ENCODE measurements around the gene SDK2. TPM values are rescaled to one million over a fixed set of nuclear protein-coding genes. Genes with fewer than 3 reads are reported as not detected.
A peak's percentile ranks its signal among the peaks of the same experiment; 100 is the strongest.

Gene SDK2
- polyA plus RNA-seq, 2 of the 4 experiments (the other 2 are of a cell fraction), result 0.36 to 0.57 TPM

- WGBS (ENCODE audit: missing lambda C conversion rate), result 78% methylated on average over 14 of the region's 14 CpGs
- Histone ChIP-seq H3K9me3 (no peaks in the 10 kb centered on the region), H3K4me2 (no peak overlapping the region), H3K4me3 (no peak overlapping the region), H3K4me1 (0 out of 3 replicates have a peak, but pooled peaks cover 7% of the 10 kb centered on the region), H3K27ac (peak overlapping the region in 1 of 2 experiments; percentile 56; a peak in 3 of 6 replicates)
- POLR2A ChIA-PET, result no interaction called here
- no peak for TF ChIP-seq CBX2 (IDR thresholded peaks at IDR 0.05; ENCODE audit: borderline replicate concordance, low read depth)
- no peak for TF ChIP-seq CHD2 (IDR thresholded peaks at IDR 0.05; ENCODE audit: low read length, partially characterized antibody)
- CTCF ChIA-PET, result interaction anchor here (0.9 to 23.7 kb wide), 34 partner anchors 11 to 809 kb away, joined by 3 to 975 read pairs (median 10); partner anchors contain the start of genes CDC42EP4, COG1 and CPSF4L
- FAIRE-seq, result no peak
- ATAC-seq, result peak; percentile 14 to 22; a peak in 3 of 6 replicates
- no peak for DNase-seq (ENCODE audit: low read depth in 1 of 2, low spot score in 1 of 2)
Measured at GRCh38 chr17:73369111-73369521, 275.1 kb downstream of the SDK2 start.

DNA sequence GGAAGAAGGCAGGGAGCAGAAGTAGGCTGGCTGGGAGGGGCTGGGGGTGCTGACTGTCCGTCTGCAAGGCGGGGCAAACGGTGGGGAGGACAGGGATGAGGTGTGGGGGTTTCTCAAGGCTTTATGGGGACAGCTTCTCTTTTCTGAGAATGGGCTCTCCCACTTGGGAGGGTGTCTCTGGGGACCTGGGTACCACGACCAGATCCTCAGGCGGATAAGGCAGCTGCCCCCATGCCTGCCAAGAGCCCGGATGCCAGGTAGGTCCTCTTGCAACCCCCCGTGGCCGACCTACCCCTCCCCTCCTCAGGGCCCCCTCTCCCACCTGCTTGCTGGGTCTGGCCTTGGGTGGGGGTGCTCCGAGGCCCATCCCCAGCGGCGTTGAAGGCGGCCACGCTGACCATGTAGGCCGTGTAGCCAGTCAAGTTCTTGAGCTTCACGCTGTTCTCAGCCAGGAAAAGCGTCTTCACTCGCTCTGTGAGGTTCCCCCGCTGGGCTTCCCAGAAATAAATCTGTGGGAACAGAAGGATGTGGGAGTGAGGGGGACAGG, 276.1 kb downstream of the SDK2 start:
- CTCF ChIA-PET, result interaction anchor here (1.5 to 23.7 kb wide), 8 partner anchors 10 to 642 kb away, joined by 3 to 975 read pairs (median 73); partner anchors contain the start of genes CDC42EP4 and CPSF4L
- POLR2A ChIA-PET, result no interaction called here
- ATAC-seq, result no peak
- Histone ChIP-seq H3K4me2 (no peak overlapping the region), H3K9me3 (no peaks in the 10 kb centered on the region), H3K4me1 (0 out of 3 replicates have a peak, but pooled peaks cover 7% of the 10 kb centered on the region), H3K27ac (0 out of 6 replicates have a peak overlapping the region, but pooled peaks of 1 of the 2 experiments have one; percentile 4), H3K4me3 (no peak overlapping the region)
- FAIRE-seq, result no peak
- no peak for DNase-seq (ENCODE audit: low read depth in 1 of 2, low spot score in 1 of 2)
- 86% methylated on average over 17 of the region's 18 CpGs for WGBS (ENCODE audit: missing lambda C conversion rate)
- TF ChIP-seq POLR2AphosphoS2 (conservative IDR thresholded peaks at IDR 0.05; ENCODE audit: low read length), result no peak
- TF ChIP-seq ZFP36 (IDR thresholded peaks at IDR 0.05; ENCODE audit: borderline replicate concordance, partially characterized antibody), result no peak

GRCh38 chr17:73365906-73366623, 278.2 kb downstream of the SDK2 start:
- ATAC-seq, result no peak
- TF ChIP-seq, protein P1, sequence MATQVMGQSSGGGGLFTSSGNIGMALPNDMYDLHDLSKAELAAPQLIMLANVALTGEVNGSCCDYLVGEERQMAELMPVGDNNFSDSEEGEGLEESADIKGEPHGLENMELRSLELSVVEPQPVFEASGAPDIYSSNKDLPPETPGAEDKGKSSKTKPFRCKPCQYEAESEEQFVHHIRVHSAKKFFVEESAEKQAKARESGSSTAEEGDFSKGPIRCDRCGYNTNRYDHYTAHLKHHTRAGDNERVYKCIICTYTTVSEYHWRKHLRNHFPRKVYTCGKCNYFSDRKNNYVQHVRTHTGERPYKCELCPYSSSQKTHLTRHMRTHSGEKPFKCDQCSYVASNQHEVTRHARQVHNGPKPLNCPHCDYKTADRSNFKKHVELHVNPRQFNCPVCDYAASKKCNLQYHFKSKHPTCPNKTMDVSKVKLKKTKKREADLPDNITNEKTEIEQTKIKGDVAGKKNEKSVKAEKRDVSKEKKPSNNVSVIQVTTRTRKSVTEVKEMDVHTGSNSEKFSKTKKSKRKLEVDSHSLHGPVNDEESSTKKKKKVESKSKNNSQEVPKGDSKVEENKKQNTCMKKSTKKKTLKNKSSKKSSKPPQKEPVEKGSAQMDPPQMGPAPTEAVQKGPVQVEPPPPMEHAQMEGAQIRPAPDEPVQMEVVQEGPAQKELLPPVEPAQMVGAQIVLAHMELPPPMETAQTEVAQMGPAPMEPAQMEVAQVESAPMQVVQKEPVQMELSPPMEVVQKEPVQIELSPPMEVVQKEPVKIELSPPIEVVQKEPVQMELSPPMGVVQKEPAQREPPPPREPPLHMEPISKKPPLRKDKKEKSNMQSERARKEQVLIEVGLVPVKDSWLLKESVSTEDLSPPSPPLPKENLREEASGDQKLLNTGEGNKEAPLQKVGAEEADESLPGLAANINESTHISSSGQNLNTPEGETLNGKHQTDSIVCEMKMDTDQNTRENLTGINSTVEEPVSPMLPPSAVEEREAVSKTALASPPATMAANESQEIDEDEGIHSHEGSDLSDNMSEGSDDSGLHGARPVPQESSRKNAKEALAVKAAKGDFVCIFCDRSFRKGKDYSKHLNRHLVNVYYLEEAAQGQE (IDR thresholded peaks at IDR 0.05), result no peak
- TF ChIP-seq HDAC2 (IDR thresholded peaks at IDR 0.05) (no peak), FOXS1 (CRISPR knock-in tag; IDR thresholded peaks at IDR 0.05) (no peak), NR3C1 (IDR thresholded peaks at IDR 0.05) (no peak), E2F6 (IDR thresholded peaks at IDR 0.05; ENCODE audit: borderline replicate concordance, low read depth) (no peak), PHF8 (IDR thresholded peaks at IDR 0.05; ENCODE audit: borderline replicate concordance, low read depth) (no peak), GATA3 (IDR thresholded peaks at IDR 0.05; ENCODE audit: borderline replicate concordance) (no peak), MAFK (IDR thresholded peaks at IDR 0.05; ENCODE audit: partially characterized antibody) (no peak), CHD4 (IDR thresholded peaks at IDR 0.05; ENCODE audit: borderline replicate concordance) (no peak), HEYL (CRISPR knock-in tag; IDR thresholded peaks at IDR 0.05) (no peak), JUNB (IDR thresholded peaks at IDR 0.05) (no peak)
- TF ChIP-seq, protein P2, sequence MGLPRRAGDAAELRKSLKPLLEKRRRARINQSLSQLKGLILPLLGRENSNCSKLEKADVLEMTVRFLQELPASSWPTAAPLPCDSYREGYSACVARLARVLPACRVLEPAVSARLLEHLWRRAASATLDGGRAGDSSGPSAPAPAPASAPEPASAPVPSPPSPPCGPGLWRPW (IDR thresholded peaks at IDR 0.05), result no peak
- POLR2A ChIA-PET, result no interaction called here

More at GRCh38 chr17:73365906-73366623, 278.2 kb downstream of the SDK2 start:
- H3K4me3 ChIP-seq, result no peak overlapping the region
- peak overlapping the region in 1 of 2 experiments; percentile 24; a peak in 1 of 6 replicates for H3K27ac ChIP-seq
- CTCF ChIA-PET, result interaction anchor here (0.7 to 23.7 kb wide), 9 partner anchors 9 to 639 kb away, joined by 3 to 975 read pairs (median 5); partner anchors contain the start of genes CDC42EP4, COG1 and CPSF4L
- DNase-seq (ENCODE audit: low read depth in 1 of 2, low spot score in 1 of 2), result no peak
- 84% methylated on average over 15 of the region's 23 CpGs for WGBS (ENCODE audit: missing lambda C conversion rate)
- no peaks in the 10 kb centered on the region for H3K9me3 ChIP-seq
- no peak for FAIRE-seq
- no peak overlapping the region for H3K4me2 ChIP-seq
- H3K4me1 ChIP-seq, result 0 out of 3 replicates have a peak, but pooled peaks cover 2% of the 10 kb centered on the region

Measured in A549 (cell line).